HG03139 (cell line): ENCODE results near the gene CKLF.
"Not testable (repeated sequence)": the region's sequence is repeated elsewhere in the genome, so short reads cannot be mapped to it uniquely, and the experiment has no call there.

Experiments
- ATAC-seq: cut with Tn5 transposase; IDR thresholded peaks from one replicate; pipeline ENCODE4 v1.9.1; 2021; ENCODE audit not compliant: unreplicated experiment

The CKLF gene

DNA sequence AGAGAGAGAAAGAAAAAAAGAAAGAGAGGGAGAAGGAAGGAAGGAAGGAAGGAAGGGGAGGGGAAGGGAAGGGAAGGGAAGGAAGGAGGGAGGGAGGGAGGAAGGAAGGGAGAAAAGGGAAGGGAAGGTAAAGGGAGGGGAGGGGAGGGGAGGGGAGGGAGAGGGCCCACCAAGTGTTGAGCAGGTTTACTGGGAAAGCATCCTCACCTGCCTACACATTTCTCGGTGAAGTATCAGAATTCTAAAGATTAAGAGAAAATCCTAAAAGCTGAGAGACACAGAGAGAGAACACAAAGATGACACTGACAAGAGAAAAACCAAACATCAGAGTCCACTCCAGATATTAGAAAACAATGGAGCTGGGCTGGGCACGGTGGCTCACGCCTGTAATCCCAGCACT is 39.9 kb downstream of the CKLF start:
- ATAC-seq: no peak

DNA sequence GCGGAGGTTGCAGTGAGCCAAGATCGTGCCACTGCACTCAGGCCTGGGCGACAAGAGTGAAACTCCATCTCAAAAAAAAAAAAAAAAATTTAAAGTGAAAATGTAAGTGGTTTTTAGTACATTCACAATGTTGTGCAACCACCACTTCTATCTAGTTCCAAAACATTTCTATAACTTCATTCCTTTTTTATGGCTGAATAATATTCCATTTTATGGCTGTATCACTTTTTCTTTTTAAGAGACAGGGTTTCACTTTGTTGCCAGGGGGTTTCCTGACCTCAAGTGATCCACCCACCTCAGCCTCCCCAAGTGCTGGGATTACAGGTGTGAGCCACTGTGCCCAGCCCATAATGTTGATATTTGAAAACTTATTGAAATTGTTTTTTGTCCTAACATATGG is 40.4 kb downstream of the CKLF start:
- no peak for ATAC-seq

DNA sequence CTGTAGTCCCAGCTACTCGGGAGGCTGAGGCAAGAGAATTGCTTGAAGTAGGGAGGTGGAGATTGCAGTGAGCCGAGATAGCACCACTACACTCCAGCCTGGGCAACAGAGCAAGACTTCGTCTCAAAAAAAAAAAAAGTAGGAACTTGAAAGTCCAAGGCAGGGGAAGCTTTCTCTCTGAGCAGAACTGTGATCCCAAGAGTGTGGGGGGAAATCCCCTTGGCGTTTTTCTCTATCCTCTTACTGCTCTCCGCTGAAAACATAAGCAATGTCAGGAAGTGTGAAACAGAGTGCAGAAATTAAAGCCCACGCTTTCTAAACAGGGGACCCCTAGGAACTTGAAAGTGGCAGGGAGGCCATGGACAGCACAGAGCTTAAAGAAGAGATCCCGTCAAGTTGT is 42.4 kb downstream of the CKLF start:
- no peak for ATAC-seq

DNA sequence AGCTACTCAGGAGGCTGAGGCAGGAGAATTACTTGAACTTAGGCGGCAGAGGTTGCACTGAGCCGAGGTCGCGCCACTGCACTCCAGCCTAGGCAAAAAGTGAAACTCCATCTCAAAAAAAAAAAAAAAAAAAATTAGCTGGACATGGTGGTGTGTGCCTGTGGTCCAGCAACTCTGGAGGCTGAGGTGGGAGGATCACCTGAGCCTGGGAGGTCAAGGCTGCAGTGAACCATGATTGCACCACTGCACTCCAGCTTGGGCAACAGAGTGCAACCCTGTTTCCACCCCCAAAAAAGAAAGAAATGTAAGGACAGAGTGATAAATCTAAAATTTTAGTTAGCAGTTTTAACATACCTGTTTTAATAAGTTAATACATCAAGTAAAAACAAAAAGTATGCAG is 44.2 kb downstream of the CKLF start:
- not testable (repeated sequence) for ATAC-seq

DNA sequence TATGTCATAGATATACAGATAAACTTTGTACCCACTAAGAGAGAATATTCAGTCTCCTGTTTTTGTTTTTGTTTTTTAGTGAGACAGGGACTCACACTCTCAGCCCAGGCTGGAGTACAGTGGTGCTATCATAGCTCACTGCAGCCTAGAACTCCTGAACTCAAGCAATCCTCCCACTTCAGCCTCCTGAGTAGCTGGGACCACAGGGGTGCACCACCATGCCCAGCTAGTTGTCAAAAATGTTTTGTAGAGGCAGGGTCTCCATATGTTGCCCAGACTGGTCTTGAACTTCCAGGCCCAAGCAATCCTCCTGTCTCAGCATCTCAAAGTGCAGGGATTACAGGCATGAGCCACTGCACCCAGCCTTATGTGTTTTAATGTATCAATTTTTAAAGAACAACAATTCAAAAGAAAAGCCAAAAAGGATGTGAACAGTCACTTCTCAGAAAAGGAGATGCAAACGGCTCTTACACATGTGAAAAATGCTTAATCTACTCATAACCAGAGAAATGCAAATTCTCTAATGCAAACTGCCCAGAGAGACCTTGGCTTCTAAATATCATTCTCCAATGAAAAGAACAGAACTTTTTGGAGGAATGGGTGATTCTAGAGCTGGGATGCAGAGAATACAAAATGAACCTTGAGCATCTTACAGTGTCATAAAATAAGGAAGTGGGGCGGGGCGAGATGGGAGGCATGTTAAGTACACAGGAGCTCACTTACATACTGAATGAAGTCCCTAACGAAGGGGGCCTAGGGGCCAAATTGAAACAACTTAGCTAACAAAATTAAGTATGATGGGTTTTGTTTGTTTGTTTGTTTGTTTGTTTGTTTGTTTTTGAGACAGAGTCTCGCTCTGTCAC is 44.8 kb downstream of the CKLF start:
- no peak for ATAC-seq

DNA sequence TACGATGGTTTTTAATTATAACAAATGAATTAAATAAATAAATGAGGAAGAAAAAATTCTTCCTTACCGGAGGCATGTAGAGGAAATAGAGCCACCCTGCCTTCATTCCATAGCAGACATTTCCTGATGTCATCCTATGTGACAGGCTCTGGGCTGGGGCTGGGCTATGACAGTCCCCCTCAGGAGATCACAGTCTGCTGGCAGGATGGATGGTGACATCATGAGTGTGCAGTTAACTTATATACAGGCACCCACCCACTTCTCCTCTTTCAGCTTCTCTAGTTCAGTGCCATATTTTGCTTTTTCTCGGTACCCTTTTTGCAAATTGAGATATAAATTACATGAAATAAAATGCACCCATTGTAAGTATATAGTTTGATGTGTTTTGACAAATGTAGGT is 45.7 kb downstream of the CKLF start:
- ATAC-seq: no peak

DNA sequence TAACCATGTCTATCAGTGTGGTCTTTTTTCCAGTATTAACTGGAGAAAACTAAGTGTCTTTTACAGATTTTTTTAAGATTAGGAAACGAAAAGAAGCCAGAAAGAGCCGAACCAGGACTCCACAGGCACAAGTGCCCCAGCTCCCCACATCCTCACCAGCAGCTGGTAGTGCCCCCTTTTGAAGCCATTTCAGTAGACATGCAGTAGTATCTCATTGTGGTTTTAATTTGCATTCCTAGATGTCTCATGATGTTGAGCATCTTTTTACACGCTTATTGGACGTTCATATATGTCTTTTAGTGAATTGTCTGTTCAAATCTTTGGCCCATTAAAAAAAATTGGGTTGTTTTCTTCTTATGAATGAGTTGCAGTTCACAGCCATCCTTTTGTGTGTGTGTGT is 47.4 kb downstream of the CKLF start:
- ATAC-seq: no peak

DNA sequence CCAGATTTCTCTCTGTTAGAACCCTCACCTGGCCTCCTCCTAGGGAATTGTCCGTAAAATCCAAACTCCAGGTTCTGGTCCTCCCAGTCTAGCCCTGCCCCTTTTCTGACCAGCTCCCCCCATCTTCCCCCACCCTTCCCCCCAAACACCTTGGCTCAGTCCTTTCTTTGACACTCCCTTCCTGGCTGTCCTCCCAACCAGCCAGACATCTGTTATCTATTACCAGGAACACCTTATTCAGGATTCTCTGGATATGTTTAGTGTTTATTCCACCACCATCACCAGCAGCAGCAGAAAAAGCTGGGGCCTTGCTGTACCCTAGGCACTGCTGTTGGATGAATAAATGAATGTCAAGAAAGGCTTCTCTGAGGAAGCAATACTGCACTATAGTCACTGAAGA is 48.1 kb downstream of the CKLF start:
- no peak for ATAC-seq

DNA sequence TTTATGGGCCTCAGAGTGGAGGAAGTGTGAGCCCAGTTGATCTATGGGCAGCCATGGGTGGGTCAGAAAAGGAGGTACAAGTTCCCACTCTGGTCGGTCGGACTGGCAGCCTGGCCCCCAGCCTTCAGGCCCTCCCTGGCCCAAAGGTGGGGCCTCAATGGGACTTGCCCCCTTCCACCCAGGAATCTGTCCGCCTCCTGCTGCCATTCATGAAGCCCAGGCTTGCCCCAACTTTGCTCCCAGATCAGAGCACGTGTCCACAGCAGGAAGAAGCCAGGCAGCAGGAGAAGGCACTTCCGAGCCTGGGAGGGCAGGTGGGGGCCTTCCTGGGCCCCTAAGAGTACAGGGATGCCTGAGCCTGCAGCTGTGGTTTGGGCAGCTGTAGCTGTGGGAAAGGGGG is 49.1 kb downstream of the CKLF start:
- no peak for ATAC-seq

DNA sequence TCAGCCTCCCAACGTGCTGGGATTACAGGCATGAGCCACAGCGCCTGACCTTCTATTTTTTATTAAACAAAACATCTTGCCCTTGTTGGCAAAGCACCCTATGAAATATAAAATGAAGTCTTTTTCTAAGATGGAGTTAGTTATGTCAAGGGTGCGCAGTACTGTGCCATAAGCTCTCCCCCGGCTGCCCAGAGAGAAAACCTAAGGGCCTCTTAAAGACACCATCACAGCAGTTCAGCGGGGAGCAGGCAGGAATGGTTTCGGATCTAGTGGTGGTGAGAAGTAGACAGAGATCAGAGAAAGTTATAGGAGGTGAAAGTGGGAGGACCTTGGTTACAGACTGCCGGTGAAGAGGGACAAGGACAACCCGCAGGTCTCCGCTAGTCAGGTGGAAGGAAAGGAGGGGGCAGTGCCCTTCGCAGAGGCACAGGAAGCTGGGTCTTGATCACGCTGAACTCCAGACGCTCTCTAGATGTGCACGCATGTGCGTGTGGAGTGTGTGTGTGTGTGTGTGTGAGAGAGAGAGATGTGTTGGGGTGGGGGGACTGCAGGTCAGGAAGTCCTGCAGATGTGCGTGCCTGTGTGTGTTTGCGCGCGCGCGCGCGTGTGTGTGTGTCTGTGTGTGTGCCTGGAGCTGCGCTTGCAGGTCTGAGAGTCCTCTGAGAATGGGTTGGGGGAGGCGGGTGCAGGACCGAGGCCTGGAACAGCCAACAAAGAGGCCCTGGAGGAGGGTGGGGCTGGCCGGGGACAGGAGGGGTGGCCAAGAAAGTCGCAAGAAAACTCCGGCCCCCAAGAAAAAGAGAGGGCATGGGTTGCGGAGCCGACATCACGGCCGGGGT is 51.4 kb downstream of the CKLF start:
- no peak for ATAC-seq

DNA sequence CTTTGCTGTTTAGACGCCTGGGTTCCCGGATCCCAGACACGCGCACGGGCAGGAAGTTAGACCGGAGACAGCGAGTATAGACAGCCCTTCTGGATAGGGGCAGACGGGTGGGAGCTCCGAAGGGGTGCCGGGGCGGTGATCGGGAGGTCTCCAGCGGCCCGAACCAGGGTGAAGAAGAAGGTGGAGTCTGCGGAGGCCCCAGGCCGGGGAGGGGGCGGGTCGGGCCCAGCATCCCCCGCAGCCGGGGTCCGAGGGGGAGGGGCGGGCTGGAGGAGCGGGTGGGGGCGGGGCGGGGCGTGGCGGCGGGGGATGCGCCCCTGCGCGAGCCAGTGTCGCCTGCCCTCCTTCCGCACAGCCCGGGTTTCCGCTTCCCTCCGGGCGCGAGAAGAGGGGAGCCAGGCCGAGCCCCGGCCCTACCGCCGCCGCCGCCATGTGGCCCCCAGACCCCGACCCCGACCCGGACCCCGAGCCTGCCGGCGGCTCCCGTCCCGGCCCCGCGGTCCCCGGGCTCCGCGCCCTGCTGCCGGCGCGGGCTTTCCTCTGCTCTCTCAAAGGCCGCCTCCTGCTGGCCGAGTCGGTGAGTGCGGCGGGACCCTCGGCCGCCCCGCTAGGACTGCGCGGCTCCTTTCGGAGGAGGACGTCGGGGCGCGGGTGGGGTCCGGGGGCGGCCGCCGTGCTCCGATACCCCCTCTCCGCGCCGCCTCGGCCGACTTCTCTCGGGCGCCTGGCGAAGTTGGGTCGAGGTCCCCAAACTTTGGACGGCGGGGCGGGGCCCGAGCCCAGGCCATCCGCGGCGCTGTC is 52.2 kb downstream of the CKLF start, which contains the start of gene CMTM3:
CMTM3 (plus strand) TSS at position 329 of the 801 bp plus-strand sequence; CDS start at position 431, 102 bp downstream.
- ATAC-seq: no peak

DNA sequence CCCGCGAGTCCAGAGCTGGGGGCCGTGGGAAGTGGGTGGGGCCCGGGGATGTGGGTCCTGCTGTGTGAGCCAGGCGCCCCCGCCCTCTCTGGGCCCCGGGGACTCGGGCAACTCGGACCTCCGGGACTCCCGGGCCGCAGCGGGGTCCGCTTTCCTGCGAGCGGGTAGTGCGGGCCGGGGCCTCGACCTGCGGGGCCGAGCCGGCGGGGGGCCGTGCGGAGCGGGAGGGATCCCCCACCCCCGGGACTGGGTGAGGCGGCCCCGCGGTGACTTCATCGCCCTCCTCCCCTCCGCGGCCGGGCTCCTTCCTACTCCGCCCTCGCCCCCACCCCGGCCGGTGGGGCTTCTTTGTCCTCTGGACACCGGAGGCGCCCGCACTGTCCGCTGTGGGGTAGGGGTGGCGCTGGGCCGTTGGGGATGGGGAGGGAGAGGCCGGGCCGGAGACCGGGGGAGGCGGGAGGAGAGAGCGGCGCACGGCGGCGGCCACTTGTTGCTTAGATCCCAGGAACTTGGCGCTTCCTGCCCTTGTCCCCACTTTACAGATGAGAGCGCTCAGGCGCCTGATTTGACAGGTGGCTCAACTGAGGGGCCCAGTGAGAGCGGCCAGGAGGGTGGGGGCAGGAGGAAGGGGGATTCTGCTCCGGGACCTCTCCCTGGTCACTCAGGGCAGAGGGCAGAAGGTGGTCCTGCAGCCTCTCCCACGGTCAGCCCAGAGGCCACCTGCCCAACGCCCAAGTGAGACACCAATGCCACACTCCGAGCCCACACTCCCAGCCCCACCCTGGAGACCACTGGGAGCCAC is 53.0 kb downstream of the CKLF start:
- no peak for ATAC-seq

DNA sequence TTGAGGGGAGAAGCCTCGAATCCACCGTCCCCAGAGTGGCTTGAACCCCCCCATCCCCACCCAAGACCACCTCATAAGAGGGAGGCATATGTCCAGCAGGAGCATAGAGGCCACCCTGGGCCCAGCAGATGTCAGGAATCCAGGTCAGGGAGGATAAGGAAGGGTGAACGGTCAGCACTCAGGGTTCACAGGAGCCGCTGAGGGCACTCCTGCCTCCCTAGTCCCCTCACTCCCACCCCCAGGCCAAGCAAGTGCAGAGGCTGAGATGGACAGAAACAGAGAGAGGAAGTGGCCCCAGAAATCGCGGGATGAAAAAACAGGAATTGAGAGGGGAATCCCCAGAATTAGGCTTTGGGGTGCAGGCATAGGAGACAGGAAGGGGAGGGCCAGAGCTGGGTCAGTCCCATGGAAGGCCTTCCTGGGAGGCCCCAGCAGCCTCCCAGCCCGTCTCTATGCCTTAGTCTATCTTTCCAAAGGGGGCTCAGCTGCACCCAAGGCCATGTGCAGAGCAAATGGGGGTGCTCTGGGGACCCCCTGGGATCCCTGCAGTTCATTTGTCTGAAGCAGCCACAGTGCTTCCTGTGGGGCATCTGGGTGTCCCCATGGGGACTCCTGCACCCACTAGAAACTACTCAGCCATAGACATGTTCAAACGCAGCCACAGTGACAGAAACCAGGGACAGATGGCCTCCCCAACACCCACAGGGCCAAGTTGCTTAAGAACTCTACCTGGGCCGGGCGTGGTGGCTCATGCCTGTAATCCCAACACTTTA is 53.8 kb downstream of the CKLF start:
- no peak for ATAC-seq

DNA sequence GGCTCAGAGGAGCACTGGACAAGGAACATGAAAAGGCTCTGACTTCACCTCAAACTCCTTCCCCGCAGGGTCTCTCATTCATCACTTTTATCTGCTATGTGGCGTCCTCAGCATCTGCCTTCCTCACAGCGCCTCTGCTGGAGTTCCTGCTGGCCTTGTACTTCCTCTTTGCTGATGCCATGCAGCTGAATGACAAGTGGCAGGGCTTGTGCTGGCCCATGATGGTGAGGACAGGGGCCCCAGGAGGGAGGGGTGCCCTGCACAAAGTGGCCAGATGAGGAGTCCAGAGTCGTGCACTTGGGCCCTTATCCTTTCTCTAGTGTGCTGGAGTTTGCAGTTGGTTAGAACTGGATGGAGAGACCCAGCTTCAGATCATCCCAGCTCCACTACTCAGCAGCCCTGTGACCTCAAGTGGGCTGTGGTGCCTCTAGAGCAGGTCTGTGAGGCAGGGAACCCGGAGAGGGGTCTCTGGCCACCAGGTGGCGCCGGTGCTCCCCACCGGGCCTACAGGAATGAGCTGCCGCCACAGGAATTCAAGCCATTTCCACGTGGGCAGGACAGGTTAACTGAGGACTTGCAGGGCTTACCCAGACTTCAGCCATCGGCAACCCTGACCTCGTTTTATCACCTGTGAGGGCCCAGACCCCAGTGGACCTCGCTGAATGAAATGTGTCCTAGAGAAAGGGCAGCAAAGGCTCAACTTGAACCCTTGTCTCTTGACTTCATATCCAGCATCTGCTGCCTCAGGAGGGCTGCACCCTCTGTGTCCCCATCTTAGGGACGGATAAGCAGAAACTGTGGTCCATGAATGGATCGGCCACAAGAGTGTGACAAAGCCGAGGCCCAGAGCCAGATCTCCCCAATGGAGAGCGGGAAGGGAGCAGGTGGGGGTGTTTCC is 56.1 kb downstream of the CKLF start:
- ATAC-seq: no peak

DNA sequence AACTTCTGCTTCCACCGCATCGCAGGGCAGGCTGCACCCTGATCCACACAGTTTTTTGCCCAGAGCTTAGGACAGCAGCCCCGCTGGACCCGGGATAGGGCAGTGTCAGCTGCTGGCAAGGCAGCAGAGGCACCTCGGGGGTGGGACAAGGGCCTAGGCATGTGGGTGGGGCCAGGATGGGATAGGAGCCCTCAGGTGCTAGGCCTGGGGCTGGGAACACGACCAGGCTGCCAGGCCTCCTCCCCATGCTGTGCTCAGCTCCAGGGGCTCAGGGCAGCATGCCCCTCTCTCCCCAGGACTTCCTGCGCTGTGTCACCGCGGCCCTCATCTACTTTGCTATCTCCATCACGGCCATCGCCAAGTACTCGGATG is 56.7 kb downstream of the CKLF start:
- no peak for ATAC-seq

DNA sequence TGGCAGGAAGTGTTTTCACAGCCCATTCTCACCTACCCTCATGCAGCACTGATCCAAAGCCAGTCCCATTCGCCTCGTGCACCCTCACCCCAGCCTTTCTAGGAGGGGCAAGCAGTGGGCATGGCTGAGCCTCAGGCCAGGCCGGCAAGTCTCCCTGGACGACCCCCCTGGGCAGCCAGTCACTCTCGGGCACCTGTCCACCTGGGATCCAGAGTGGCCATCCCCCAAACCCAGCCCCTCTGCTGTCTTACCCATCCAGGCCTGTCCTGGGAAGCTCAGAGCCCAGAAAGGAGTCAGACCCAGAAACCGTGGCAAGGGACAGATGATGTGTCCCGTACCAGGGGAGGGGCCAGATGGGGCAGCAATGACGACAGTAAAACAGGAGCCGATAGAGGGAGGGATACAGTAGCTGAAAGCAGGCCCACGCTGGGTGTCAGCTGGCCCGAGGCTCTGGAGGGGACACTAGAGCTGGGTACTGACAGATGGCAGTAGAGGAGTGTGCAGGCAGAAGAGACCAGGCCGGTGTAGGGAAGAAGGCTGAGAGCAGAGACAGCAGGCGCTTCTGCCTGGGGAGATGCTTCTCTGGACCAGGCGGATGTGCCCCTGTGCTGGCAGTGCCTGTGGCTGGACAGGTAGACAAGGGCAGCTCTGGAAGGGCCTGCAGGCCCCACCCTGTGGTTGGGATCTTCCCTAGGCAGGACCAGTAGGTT is 57.9 kb downstream of the CKLF start:
- no peak for ATAC-seq

DNA sequence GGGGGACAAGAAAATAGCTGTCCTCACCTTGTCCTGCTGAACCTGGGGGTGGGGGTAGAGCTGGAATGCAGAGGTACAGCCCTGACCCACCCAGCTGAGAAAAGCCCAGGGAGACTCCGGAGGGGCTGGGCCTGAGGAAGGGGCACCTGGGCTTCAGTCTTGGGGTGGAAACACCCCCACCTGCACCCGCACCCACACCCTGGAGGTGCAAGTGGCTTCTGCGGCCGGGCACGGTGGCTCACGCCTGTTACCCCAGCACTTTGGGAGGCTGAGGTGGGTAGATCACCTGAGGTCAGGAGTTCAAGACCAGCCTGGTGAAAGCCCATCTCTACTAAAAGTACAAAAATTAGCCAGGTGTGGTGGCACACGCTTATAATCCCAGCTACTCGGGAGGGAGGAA is 59.5 kb downstream of the CKLF start:
- ATAC-seq: not testable (repeated sequence)

DNA sequence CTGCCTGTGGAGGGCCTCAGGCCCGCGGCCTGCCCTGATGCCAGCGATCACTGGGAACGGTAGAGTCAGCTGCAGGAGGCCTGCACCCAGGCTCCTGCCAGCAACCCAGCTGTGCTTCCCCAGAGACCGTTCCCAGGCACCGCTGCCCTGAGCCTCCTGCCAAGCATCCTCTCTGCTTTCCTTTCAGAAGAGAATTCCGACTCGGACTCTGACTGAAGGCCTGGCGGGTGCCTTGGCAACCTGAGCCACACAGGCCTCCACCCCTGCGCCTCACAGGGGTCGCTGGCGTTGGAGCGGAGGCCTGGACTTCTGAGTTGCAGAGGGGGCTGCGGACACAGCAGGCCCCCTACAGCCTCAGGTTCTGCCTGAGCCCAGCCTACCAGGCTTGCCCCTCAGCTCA is 60.0 kb downstream of the CKLF start:
- ATAC-seq: no peak
